Measurements from ENCODE around the gene MCTP1.
"Not testable (repeated sequence)": the region's sequence is repeated elsewhere in the genome, so short reads cannot be mapped to it uniquely, and the experiment has no call there.

The MCTP1 gene

GRCh38 chr5:94872526-94872925 is 412.4 kb downstream of the MCTP1 start:
- Mint-ChIP-seq H3K4me3 (no peak overlapping the region), H3K9me3 (no peaks in the 10 kb centered on the region), H3K36me3 (no peaks in the 10 kb centered on the region), H3K4me1 (no peaks in the 10 kb centered on the region), H3K27me3 (peaks cover 9% of the 10 kb centered on the region), H3K27ac (no peak overlapping the region)
- ATAC-seq = no peak

GRCh38 chr5:94870511-94871183 is 414.2 kb downstream of the MCTP1 start:
- Mint-ChIP-seq H3K27me3 (peaks cover 9% of the 10 kb centered on the region), H3K36me3 (no peaks in the 10 kb centered on the region)

GRCh38 chr5:94869921-94870320 is 415.0 kb downstream of the MCTP1 start:
- H3K27me3 Mint-ChIP-seq = peaks cover 8% of the 10 kb centered on the region
- ATAC-seq = no peak
- H3K9me3 Mint-ChIP-seq = no peaks in the 10 kb centered on the region
- H3K4me1 Mint-ChIP-seq = no peaks in the 10 kb centered on the region
- H3K36me3 Mint-ChIP-seq = no peaks in the 10 kb centered on the region
- H3K4me3 Mint-ChIP-seq = no peak overlapping the region
- no peak overlapping the region for H3K27ac Mint-ChIP-seq

More at GRCh38 chr5:94870511-94871183, 414.2 kb downstream of the MCTP1 start:
- Mint-ChIP-seq H3K27ac (no peak overlapping the region), H3K9me3 (no peaks in the 10 kb centered on the region), H3K4me3 (no peak overlapping the region), H3K4me1 (no peaks in the 10 kb centered on the region)
- ATAC-seq = no peak

- Mint-ChIP-seq H3K4me1 (no peaks in the 10 kb centered on the region), H3K9me3 (no peaks in the 10 kb centered on the region), H3K4me3 (no peak overlapping the region), H3K27ac (no peak overlapping the region), H3K36me3 (no peaks in the 10 kb centered on the region), H3K27me3 (no peaks in the 10 kb centered on the region)
- no peak for ATAC-seq
Measured at GRCh38 chr5:94863951-94864350, 420.9 kb downstream of the MCTP1 start.

- no peak overlapping the region for H3K27ac Mint-ChIP-seq
- no peaks in the 10 kb centered on the region for H3K9me3 Mint-ChIP-seq
- H3K36me3 Mint-ChIP-seq = no peaks in the 10 kb centered on the region
- no peaks in the 10 kb centered on the region for H3K27me3 Mint-ChIP-seq
- no peaks in the 10 kb centered on the region for H3K4me1 Mint-ChIP-seq
- no peak for ATAC-seq
- no peak overlapping the region for H3K4me3 Mint-ChIP-seq
Measured at GRCh38 chr5:94857111-94857510, 427.8 kb downstream of the MCTP1 start.

GRCh38 chr5:94856257-94856800 is 428.6 kb downstream of the MCTP1 start:
- no peaks in the 10 kb centered on the region for H3K36me3 Mint-ChIP-seq
- no peaks in the 10 kb centered on the region for H3K9me3 Mint-ChIP-seq
- no peaks in the 10 kb centered on the region for H3K4me1 Mint-ChIP-seq
- no peak overlapping the region for H3K27ac Mint-ChIP-seq
- no peak for ATAC-seq
- no peaks in the 10 kb centered on the region for H3K27me3 Mint-ChIP-seq
- H3K4me3 Mint-ChIP-seq = no peak overlapping the region

- H3K27ac Mint-ChIP-seq = no peak overlapping the region
- H3K36me3 Mint-ChIP-seq = no peaks in the 10 kb centered on the region
- no peaks in the 10 kb centered on the region for H3K27me3 Mint-ChIP-seq
- H3K4me3 Mint-ChIP-seq = no peak overlapping the region
- no peaks in the 10 kb centered on the region for H3K4me1 Mint-ChIP-seq
- no peak for ATAC-seq
- no peaks in the 10 kb centered on the region for H3K9me3 Mint-ChIP-seq
Measured at GRCh38 chr5:94855543-94855942, 429.4 kb downstream of the MCTP1 start.

- Mint-ChIP-seq H3K4me1 (no peaks in the 10 kb centered on the region), H3K27me3 (no peaks in the 10 kb centered on the region), H3K27ac (no peak overlapping the region), H3K36me3 (no peaks in the 10 kb centered on the region), H3K4me3 (no peak overlapping the region), H3K9me3 (no peaks in the 10 kb centered on the region)
- no peak for ATAC-seq
Measured at GRCh38 chr5:94853120-94853519, 431.8 kb downstream of the MCTP1 start.

GRCh38 chr5:94850960-94851359 is 433.9 kb downstream of the MCTP1 start:
- no peaks in the 10 kb centered on the region for H3K9me3 Mint-ChIP-seq
- no peaks in the 10 kb centered on the region for H3K27me3 Mint-ChIP-seq
- H3K4me3 Mint-ChIP-seq = no peak overlapping the region
- H3K27ac Mint-ChIP-seq = no peak overlapping the region
- ATAC-seq = no peak
- H3K4me1 Mint-ChIP-seq = no peaks in the 10 kb centered on the region
- no peaks in the 10 kb centered on the region for H3K36me3 Mint-ChIP-seq

- Mint-ChIP-seq H3K27me3 (no peaks in the 10 kb centered on the region), H3K9me3 (no peaks in the 10 kb centered on the region), H3K4me3 (no peak overlapping the region), H3K4me1 (no peaks in the 10 kb centered on the region), H3K27ac (peak overlapping the region; percentile 30), H3K36me3 (no peaks in the 10 kb centered on the region)
- peak; percentile 84 for ATAC-seq
Measured at GRCh38 chr5:94849821-94850736, 434.8 kb downstream of the MCTP1 start.

GRCh38 chr5:94849324-94849723 is 435.6 kb downstream of the MCTP1 start:
- no peaks in the 10 kb centered on the region for H3K4me1 Mint-ChIP-seq
- H3K36me3 Mint-ChIP-seq = no peaks in the 10 kb centered on the region
- no peak overlapping the region for H3K4me3 Mint-ChIP-seq
- no peaks in the 10 kb centered on the region for H3K27me3 Mint-ChIP-seq
- H3K9me3 Mint-ChIP-seq = no peaks in the 10 kb centered on the region
- no peak for ATAC-seq
- peak overlapping the region; percentile 30 for H3K27ac Mint-ChIP-seq

- no peak for ATAC-seq
- Mint-ChIP-seq H3K9me3 (no peaks in the 10 kb centered on the region), H3K4me3 (no peak overlapping the region), H3K36me3 (no peaks in the 10 kb centered on the region), H3K4me1 (no peaks in the 10 kb centered on the region), H3K27me3 (no peaks in the 10 kb centered on the region), H3K27ac (no peak overlapping the region)
Measured at GRCh38 chr5:94847726-94848125, 437.2 kb downstream of the MCTP1 start.

- H3K4me3 Mint-ChIP-seq = no peak overlapping the region
- no peaks in the 10 kb centered on the region for H3K9me3 Mint-ChIP-seq
- peak overlapping the region; percentile 26 for H3K27ac Mint-ChIP-seq
- no peak for ATAC-seq
- no peaks in the 10 kb centered on the region for H3K4me1 Mint-ChIP-seq
- no peaks in the 10 kb centered on the region for H3K27me3 Mint-ChIP-seq
- H3K36me3 Mint-ChIP-seq = no peaks in the 10 kb centered on the region
Measured at GRCh38 chr5:94847019-94847418, 437.9 kb downstream of the MCTP1 start.

- H3K4me3 Mint-ChIP-seq, H3K9me3 Mint-ChIP-seq, ATAC-seq, H3K27me3 Mint-ChIP-seq, H3K36me3 Mint-ChIP-seq, H3K4me1 Mint-ChIP-seq, H3K27ac Mint-ChIP-seq: not testable (repeated sequence)
Measured at GRCh38 chr5:94845696-94846095, 439.2 kb downstream of the MCTP1 start.

- Mint-ChIP-seq H3K9me3 (no peaks in the 10 kb centered on the region), H3K36me3 (no peaks in the 10 kb centered on the region), H3K4me1 (no peaks in the 10 kb centered on the region), H3K27me3 (no peaks in the 10 kb centered on the region), H3K4me3 (no peak overlapping the region), H3K27ac (no peak overlapping the region)
- no peak for ATAC-seq
Measured at GRCh38 chr5:94841598-94842322, 443.1 kb downstream of the MCTP1 start.
